HG02970 (cell line): ENCODE data around the gene PLEKHA8.
"Not testable (repeated sequence)": the region's sequence is repeated elsewhere in the genome, so short reads cannot be mapped to it uniquely, and the experiment has no call there.

ENCODE experiments used
- ATAC-seq: cut with Tn5 transposase; IDR thresholded peaks from one replicate; pipeline ENCODE4 v1.9.1; 2021; ENCODE audit warnings: mild to moderate bottlenecking, moderate library complexity, moderate number of reproducible peaks; ENCODE audit not compliant: unreplicated experiment, low FRiP score

Gene PLEKHA8

GRCh38 chr7:30091987-30092386, 63.8 kb downstream of the PLEKHA8 start:
- no peak for ATAC-seq

DNA sequence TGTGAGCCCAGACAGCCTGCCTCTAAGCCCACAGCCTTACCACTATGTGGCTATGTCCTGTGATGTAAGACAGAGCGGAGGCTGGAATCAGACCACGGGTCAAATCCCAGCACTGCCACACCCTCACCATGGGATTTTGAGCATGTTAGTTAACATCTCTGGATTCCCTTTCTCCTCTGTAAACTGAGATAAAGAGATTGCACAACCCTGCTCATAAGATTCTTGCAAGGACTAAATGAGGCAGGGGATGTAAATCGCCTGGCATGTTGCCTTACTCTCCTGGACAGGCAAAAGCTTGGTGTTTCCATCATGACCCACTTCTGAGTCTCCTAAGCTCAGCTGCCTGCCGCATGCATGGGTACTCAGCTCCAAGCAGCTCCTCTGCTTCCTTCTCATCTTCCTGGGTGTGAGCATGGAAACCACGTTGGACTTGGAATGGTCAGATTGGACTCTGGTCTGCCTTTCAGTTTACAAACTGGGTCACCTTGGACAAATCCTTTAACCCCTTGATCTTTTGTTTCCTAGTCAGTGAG, 65.3 kb downstream of the PLEKHA8 start:
- ATAC-seq = no peak

DNA sequence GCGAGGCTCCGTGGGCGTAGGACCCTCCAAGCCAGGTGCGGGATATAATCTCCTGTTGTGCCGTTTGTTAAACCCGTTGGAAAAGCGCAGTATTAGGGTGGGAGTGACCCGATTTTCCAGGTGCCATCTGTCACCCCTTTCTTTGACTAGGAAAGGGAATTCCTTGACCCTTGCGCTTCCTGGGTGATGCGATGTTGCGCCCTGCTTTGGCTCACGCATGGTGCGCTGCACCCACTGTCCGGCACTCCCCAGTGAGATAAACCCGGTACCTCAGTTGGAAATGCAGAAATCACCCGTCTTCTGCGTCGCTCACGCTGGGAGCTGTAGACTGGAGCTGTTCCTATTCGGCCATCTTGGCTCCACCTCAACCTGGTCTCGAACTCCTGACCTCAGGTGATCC, 70.4 kb downstream of the PLEKHA8 start:
- not testable (repeated sequence) for ATAC-seq

- ATAC-seq = no peak
These were observed 74.1 kb downstream of the PLEKHA8 start for GRCh38 chr7:30102281-30102680.

GRCh38 chr7:30104157-30104556, 75.9 kb downstream of the PLEKHA8 start:
- no peak for ATAC-seq

GRCh38 chr7:30112103-30112713, 84.0 kb downstream of the PLEKHA8 start:
- no peak for ATAC-seq

GRCh38 chr7:30113144-30113543, 84.9 kb downstream of the PLEKHA8 start:
- no peak for ATAC-seq

- ATAC-seq = no peak
These were observed 86.5 kb downstream of the PLEKHA8 start for GRCh38 chr7:30114536-30115238.

GRCh38 chr7:30115709-30116297, 87.6 kb downstream of the PLEKHA8 start:
- no peak for ATAC-seq

DNA sequence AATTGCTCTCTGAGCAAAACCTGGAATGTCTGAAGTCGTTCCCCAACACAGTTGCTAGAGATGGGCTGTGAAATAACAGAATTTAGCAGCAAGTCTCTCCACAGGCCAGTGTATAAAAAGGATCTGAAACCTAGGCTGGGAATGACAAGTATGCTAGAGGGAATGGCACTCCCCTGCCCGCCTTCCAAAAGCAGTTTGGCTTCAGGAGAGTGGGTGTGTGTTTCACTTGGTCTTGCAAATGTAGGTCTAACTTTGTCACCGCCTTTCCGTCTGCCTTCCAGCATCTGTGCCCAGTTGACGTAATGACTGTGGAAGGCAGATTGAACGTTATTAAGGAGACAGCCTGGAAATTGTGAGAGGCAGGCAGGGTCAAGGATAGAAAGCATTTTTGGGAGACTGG, 88.6 kb downstream of the PLEKHA8 start:
- no peak for ATAC-seq

DNA sequence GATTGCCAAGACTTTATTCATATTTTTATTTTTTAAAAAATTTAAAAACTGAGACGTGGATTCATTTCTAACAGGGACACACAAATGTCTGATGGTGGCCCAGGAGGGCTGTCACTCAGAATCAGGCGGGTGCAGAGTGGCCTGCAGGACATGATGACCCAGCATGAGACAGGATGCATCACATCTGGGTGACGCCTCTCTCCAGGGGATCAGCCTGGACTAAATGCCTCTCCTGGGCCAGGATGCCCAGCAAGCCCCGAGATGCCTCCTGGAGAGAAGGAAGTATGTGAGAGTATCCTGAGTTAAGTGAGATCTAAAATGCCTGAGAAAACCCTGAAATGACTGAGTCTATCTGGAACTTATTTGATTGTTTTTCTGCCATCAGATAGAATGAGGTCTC, 89.7 kb downstream of the PLEKHA8 start:
- no peak for ATAC-seq

DNA sequence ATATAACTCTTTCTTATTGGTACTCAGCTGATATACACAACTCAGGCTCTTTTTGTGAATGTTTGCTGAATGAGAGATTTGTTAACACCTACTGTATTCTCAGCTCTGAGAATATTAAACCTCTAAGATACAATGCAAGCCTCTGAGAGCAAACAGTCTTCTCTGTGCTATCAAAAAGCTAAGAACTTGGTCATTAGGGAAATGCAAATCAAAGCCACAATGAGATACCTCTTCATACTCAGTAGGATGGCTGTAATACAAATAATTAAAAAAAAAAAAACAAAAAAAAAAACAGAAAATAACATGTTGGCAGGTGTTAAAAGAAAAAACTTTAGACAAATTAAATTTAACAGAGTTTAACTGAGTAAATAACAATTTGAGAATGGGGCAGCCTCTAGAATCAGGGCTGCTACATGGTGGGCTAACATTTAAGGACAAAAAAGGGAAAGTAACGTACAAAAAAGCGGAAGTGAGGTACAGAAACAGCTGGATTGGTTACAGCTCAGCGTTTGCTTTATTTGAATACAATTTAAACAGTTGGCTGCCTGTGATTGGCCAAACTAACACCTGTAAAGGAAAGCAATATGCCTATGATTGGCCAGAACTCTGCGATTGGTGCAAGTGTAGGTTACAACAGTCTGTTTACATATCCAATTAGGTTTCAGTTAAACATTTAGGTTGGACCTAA, 91.8 kb downstream of the PLEKHA8 start:
- no peak for ATAC-seq

DNA sequence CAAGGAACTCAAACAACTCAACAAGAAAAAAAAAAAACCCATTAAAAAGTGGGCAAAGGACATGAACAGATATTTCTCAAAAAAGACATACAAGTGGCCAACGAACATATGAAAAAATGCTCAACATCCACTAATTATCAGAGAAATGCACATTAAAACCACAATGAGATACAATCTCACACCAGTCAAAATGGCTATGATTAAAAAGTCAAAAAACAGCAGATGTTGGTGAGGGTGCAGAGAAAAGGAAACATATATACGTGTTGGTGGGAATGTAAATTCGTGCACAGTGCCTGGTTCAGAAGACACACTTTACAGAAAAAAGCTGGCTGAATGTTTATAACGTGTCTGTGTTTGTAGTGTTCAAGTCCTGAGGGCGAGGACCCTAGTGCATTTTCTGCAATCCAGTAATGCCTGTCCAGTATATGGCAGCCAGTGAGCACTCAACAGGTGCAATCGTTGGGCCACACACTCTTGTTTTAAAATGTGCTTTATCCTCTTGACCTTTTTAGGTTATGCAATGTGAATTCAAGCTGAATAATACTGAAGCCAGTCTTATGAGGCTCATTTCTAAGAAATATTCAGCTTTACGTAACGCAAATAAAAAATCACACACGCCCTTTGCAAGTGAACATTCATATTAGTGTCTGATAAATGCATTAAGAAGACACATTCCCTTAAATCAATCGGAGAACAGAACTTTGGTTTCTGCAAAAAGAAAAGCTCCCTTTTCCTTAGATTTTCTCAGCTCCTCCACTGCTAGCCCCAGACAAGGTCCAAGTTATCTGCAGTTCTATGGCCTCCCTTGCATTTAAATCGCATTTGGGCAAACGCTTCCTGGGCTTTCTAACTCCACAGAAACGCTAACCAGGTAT, 105.8 kb downstream of the PLEKHA8 start:
- no peak for ATAC-seq

- ATAC-seq = peak; percentile 77
These were observed 106.5 kb downstream of the PLEKHA8 start, which contains the start of gene MTURN for GRCh38 chr7:30134611-30135300. Gene MTURN (plus strand): TSS chr7:30134986. CDS start chr7:30135137, 151 bp downstream.

DNA sequence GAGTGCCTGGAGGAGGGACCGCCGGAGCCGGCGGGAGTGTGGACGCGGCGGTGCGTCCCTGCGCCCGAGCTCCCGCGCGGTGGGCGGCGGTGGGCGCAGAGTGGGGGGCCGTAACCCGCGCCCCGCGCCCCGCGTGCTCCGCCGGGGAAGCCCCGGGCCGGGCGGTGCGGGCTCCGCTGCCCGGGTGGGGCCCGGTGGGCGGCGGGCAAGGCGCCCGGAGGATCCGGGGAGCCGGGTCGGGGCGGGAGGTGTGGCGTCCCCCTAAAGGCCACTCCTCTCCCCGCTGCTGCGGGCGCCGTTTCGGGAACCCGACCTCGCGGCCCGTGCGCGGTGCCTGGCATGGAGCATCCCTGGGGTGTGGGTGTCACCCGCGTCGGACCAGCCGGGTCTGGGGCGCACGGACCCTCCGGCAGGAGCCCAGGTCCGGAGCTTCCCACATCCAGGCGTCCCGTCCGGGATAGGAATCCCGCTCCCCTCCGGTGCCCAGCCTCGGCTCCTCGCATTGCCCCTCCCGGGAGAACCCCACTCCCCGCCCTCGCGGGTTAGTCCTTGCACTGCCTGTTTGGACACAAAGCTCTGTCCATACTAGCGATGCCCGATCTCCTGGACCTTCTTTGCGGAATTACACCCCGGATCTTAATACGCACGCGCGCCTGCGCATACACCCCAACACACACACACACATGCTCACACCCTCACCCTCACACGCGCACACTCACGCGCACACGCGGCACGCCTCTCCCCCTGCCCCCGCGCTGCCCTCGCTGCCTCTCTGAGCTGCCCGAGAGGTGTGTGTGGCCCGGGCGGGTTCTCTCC, 107.3 kb downstream of the PLEKHA8 start:
- peak; percentile 21 for ATAC-seq

DNA sequence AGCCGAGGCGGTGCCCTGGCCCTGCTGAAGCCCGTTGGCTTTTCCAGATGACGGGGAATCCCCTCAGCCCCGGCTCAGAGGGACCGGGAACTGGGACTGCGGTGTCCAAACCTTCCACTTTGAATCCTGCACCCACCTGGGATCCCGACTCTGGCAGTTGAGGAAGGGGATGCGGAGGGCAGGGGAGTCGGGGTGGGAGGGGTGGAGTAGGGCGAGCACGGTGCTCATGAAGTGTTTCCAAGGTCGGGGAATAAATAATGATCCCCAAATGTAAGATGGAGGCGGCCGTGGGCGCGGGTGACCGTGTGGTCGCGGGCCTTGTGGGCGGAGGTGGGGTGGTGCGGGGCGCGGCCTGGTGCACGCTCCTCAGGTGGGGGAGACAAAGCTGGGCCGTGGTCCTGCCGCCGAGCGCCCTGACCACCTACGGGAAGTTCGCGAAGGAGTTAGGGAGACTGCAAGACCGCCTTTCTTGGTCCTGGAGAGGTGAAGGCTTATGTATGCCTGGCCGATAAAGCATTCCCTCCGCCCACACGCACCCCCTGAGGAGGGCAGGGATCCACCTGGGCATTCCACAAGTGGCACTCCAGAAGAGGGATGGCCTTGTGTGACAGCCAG, 108.0 kb downstream of the PLEKHA8 start:
- no peak for ATAC-seq

DNA sequence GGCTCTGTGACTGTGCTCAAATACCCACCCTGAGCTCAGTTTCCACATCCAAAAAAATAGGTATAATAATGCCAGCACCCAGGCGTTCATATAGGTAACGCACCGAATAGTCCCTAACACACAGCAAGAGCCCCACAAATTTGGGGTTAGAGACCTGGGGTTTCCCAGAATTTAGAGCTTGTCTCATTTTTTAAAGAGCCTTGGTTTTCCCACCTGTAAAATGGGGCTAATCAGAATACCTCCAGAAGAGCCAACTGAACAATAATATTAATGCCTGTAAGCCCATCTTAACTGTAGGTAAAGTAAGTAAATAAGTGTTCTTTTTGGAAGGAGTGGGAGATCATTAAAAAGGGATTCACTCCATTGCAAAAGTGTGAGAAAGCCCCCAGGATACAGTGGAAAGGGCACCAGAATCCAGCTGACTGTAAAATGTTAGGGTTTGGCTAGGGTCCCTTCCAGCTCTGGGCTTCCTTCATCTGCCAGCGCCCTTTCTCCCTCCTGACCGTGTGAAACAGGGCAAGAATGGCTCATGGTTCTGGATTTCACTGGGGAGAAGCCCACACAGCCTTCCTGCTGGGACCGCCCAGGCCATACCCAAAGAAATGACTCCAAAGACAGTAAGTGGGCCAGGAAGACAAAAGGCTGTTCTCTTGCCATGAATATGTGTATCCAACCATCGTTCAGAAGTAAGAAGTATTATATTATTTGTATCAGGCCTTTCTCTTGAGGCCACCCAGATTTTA, 108.7 kb downstream of the PLEKHA8 start:
- ATAC-seq = no peak
